ENCODE data around the gene AGA.

The AGA gene

GRCh38 chr4:177444911-177445736 is 2.9 kb upstream of the AGA start:
- no peak for DNase-seq

DNA sequence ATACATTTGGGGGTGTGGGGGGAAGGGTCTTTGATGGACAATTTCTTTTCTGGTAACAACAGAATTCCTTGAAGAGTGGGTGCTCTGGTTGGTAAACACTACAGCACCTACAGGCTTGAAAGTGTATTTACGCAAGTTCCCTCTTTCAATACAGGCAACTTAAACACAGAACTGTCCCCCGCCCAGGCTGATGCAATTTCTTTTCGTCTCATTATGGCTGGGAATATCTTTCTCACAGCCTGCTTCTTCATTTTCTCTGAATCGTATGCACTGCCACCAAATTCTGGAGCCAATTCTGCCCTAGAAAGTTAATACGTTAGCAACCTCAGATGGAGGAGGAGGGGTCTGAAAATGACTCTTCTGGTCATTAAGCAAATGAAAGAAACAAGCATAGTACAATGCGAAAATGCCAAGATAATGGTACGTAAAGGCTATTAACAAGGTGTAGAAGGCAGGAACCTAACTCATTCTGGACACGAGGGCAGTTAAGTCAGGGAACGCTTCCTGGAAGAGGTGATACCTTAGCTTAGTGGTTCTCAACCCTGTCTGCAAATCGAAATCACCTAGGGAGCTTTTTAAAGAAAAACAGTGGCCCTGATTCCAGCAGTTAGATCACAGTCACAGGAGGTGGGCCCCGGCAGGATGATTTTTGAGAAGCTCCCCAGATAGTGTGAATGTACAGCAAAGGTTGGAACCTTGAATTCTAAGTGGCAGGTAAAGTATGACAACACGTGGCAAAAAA is 1.0 kb downstream of the AGA start:
- no peak for DNase-seq

GRCh38 chr4:177436456-177436855 is 5.8 kb downstream of the AGA start:
- no peak for DNase-seq

DNA sequence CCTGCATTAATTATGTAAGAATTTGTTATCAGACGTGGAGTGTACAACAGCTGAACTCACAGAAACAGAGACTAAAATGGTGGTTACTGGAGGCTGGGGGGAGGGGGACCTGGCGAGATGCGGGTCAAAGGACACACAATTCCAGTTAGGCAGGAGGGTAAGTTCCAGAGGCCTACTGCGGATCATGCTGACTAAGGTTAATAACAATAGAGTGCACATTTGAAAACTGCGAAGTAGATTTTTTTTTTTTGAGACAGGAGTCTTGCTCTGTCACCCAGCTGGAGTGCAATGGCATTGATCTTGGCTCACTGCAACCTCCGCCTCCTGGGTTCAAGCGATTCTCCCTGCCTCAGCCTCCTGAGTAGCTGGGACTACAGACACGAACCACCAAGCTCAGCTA is 7.6 kb downstream of the AGA start:
- DNase-seq, result no peak

- DNase-seq, result no peak
Measured at GRCh38 chr4:177427192-177427591, 15.0 kb downstream of the AGA start.

DNA sequence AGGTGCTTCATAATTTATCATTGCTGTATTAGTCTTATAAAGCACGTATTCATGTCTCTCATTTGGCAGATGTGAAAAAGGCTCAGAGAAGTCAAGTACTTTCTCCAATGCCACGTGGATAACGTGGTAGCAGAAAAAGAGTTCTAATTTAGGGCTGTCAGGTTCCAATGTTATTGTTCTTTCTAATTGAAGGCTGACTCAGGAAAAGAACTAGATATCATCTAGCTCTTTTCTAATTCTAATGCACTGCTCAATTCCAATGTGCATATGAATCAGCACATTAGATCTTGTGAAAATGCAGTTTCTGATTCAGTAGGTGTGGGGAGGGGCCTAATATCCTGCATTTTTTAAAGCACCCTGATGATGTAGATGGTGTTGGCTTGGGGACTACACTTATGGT is 22.8 kb downstream of the AGA start:
- DNase-seq, result no peak

DNA sequence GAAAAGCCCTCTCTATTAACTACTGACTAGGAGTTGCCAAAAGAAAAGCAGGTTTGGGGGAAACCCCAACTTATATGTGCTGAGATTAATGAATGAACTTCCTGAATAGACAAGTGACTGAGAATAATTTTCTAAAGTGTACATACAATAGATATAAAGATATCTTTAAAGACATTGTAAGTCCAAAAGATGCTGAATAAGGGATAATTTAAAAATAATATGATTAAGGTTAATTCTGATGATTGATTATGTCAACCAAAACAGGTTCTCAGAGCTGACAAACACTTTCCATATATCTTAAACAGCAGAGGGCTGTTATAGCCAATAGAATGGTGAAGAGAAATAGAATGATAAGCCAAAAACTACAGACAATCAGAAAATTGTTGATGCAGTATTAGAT is 28.6 kb downstream of the AGA start:
- no peak for DNase-seq

GRCh38 chr4:177413076-177413475 is 29.2 kb downstream of the AGA start:
- DNase-seq, result no peak

- DNase-seq, result no peak
Measured at GRCh38 chr4:177411996-177412395, 30.2 kb downstream of the AGA start.

GRCh38 chr4:177410566-177410965 is 31.7 kb downstream of the AGA start:
- DNase-seq, result no peak

DNA sequence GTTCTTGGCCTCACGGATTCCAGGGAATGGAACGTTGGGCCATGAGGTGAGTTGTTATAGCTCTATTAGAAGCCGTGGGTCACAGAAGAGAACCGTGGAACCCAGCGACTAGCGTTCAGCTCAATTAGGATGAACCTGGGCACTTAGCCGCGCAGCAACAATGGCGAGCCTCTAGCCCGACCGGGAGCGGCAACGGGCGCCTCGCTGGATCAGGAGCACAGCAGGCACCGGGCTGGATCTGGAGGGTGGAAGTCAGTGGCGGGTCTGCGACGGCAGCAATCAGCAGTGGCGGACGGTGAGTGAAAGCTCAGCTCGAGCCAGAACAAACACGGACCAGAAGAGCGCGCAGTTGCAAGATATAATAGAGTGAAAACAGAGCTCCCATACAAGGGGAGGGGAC is 34.2 kb downstream of the AGA start:
- DNase-seq, result no peak

DNA sequence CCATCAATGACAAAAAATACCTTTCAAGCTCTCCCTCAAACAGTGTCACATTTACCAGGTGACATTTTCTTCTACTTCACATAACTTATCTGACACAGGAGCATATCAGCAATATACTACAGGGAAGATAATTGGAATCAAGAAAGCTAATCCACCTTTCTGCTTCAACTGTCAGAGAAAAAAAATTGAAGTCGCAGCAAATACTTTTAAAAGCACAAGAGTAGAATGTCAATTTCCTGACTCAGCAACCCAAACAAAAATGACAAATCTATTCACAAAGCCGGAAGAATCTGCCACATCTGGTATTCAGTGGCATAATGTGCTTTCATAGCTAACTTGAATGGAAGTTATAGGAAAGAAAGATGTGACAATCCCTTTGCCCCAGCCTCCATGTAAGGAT is 36.7 kb downstream of the AGA start:
- DNase-seq, result peak; percentile 38

DNA sequence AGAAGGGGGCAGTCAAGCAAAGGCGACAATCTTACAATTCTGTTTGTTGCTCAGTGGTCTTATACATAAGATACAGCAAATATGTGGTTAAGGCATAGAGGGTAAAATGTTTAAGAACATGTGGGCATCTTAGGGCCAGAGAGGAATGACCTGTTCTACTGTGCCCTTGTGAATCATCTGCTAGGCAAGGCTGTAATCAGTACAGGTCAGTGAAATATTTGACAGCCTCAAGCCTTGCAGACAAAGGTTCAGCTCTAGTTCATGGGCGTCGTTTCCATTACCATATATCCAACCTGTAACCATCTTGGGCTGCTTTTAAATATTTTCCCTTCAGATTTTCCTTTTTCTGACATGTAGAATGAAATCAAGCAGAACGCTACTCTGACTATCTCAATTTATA is 37.3 kb downstream of the AGA start:
- DNase-seq, result no peak

GRCh38 chr4:177404342-177404741 is 37.9 kb downstream of the AGA start:
- no peak for DNase-seq

DNA sequence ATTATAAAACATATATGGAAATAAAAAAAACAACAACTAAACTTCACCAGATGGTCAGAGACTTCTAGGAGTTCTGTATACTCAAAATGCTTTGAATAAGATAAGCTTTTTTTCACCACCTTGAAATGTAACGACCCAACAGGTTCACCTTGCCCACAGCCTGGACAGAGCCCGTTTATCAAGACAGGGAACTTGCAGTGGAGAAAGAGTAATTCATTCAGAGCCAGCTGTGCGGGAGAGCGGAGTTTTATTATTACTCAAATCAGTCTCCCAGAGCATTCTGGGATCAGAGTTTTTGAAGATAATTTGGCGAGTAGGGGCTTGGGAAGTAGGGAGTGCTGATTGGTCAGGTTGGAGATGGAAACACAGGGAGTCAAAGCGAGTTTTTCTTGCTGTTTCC is 38.5 kb downstream of the AGA start:
- DNase-seq, result no peak

- DNase-seq, result no peak
Measured at GRCh38 chr4:177401658-177402273, 40.5 kb downstream of the AGA start.

- DNase-seq, result no peak
Measured at GRCh38 chr4:177400030-177400429, 42.2 kb downstream of the AGA start.

DNA sequence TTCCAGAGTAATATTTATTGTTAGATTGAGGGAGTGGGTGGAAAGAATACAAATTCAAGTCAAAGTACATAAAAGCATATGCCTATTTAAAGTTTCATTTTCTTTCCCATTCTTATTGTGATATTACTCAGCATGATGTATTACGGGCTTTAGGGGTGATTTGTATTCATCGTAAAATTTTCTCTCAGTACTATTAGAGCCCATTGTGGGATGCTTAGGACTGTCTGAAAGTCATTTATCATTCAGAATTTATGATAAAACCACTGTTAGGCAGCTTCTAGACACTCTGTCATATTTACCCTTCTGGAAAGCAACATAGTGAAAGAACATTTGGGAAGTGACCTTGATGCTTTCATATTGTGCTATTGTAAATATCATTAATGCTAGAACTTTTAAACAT is 45.9 kb downstream of the AGA start:
- DNase-seq, result no peak

- DNase-seq, result no peak
Measured at GRCh38 chr4:177393236-177393635, 49.0 kb downstream of the AGA start.

DNA sequence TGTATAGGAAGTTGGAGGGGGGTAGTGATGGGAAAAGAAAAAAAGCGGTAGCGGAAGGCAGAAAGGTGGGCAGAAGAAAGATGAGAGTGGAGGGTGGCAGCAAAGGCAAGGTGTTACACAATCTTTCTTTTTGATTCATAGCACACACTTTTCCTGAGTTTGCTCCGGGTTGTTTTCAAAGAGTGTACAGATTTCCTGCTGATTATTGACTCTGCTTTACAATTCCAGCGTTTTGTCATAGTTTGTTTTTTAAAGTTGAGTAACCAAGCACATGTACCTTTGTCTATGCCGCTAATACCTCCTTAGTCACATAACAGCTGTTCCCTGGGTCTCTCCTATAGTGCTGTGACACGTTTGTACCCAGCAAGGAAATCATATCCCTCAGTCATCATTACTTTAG is 50.3 kb downstream of the AGA start:
- DNase-seq, result no peak

DNA sequence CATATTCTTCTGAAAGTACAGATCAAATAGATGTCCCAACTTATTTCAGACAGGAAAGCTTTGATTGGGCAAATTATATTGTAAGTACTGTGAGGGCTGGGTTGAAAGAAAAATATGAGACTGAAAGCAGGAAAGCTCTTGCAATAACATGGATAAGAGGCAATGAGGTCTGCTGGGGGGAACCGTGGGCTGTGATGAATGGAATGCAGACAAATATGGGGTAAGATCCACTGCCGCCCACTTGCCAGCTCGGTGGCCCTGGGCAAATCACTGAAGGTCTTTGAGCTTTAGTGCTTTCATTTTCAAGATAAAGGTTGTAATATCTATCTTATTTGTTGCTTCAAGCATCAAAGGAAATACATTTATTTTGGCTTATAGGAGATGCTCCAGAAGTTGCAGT is 51.0 kb downstream of the AGA start:
- no peak for DNase-seq

DNA sequence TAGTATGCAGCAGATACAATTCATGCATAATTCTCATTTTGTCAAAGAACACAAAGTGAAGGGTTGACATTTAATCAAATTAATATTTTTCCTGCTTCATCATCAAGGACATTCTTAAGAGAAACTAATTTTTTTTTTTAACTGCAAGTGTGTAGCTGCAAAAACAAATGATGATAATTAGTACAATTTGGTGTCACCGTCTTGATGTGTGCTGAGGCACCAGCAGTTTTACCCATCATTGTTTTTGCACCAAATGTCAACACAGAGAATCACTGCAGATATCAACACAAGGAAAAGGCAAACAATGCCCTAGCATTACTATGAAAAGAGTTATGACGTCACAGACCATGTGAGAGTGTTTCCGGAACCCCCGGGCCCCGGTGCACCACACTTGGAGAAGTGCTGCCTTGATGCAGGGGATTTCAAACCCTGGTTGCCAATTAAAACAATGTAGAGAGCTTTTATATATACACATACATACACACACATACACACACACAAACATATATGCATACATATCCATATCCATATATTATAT is 55.9 kb downstream of the AGA start:
- no peak for DNase-seq

- DNase-seq, result no peak
Measured at GRCh38 chr4:177385576-177386277, 56.5 kb downstream of the AGA start.

Data from RPMI8226 (cell line).